Loucy (cell line): ENCODE results near the gene PKHD1.
A peak's percentile ranks its signal among the peaks of the same experiment; 100 is the strongest.

Experiments
- EZH2phosphoT487 ChIP-seq: fragments of 200-600 bp; IDR thresholded peaks from 2 replicates; pipeline ENCODE4 v1.6.1; 2018; ENCODE audit warnings: antibody characterized with exemption, mild to moderate bottlenecking, moderate library complexity, borderline replicate concordance
- TF ChIP-seq, protein P1 (sequence below): fragments of 200-600 bp; sonication (generic); conservative IDR thresholded peaks from 2 replicates; pipeline ENCODE4 v1.5.1; 2014; ENCODE audit warnings: mild to moderate bottlenecking, antibody characterized with exemption, low read length

- TF ChIP-seq, protein P1, sequence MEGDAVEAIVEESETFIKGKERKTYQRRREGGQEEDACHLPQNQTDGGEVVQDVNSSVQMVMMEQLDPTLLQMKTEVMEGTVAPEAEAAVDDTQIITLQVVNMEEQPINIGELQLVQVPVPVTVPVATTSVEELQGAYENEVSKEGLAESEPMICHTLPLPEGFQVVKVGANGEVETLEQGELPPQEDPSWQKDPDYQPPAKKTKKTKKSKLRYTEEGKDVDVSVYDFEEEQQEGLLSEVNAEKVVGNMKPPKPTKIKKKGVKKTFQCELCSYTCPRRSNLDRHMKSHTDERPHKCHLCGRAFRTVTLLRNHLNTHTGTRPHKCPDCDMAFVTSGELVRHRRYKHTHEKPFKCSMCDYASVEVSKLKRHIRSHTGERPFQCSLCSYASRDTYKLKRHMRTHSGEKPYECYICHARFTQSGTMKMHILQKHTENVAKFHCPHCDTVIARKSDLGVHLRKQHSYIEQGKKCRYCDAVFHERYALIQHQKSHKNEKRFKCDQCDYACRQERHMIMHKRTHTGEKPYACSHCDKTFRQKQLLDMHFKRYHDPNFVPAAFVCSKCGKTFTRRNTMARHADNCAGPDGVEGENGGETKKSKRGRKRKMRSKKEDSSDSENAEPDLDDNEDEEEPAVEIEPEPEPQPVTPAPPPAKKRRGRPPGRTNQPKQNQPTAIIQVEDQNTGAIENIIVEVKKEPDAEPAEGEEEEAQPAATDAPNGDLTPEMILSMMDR = peak; percentile 87
- no peak for TF ChIP-seq EZH2phosphoT487
These were observed at the start of gene PKHD1 for GRCh38 chr6:52087498-52087999.
